Liver (tissue), 9 donors: Measurements from ENCODE around the gene BEND7. TPM values are rescaled to one million over a fixed set of nuclear protein-coding genes. Genes with fewer than 3 reads are reported as not detected.

Source experiments
- DNase-seq: peaks from one replicate; pipeline ENCODE4 v3.0.0-alpha.2; 2017; ENCODE audit warnings: low spot score
- H3K27ac ChIP-seq, 2 donors: one replicate each; pipeline ENCODE4 v1.7.0; 2013; ENCODE audit warnings: inconsistent platforms in 2 of 2, low read length in 2 of 2, control low read depth in 1 of 2, low read depth in 1 of 2, mild to moderate bottlenecking in 1 of 2
- H3K27me3 ChIP-seq, 4 donors: one replicate each; pipeline versions ENCODE4 v1.6.1 to v1.7.0; 2013; ENCODE audit warnings: low read length in 3 of 4, inconsistent platforms in 1 of 4, mild to moderate bottlenecking in 1 of 4, moderate library complexity in 1 of 4; ENCODE audit not compliant: control insufficient read depth in 4 of 4, insufficient read depth in 4 of 4
- H3K36me3 ChIP-seq, 4 donors: one replicate each; pipeline versions ENCODE4 v1.6.1 to v1.7.0; 2013; ENCODE audit warnings: low read length in 3 of 4, mild to moderate bottlenecking in 3 of 4, low read depth in 1 of 4, moderate library complexity in 1 of 4; ENCODE audit not compliant: control insufficient read depth in 4 of 4, insufficient read depth in 3 of 4
- H3K4me1 ChIP-seq, 4 donors: one replicate each; pipeline versions ENCODE4 v1.6.1 to v1.7.0; 2013; ENCODE audit warnings: low read length in 3 of 4, mild to moderate bottlenecking in 3 of 4, moderate library complexity in 1 of 4; ENCODE audit not compliant: control insufficient read depth in 4 of 4, insufficient read depth in 4 of 4
- H3K4me3 ChIP-seq, 3 donors: one replicate each; pipeline versions ENCODE4 v1.6.1 to v1.7.0; 2013; ENCODE audit warnings: low read length in 3 of 3, control low read depth in 1 of 3, low read depth in 1 of 3, mild to moderate bottlenecking in 1 of 3
- H3K9ac ChIP-seq, 2 donors: one replicate each; pipeline ENCODE4 v1.7.0; 2013; ENCODE audit warnings: low read length in 2 of 2, mild to moderate bottlenecking in 2 of 2, moderate library complexity in 2 of 2, control low read depth in 1 of 2, low read depth in 1 of 2
- H3K9me3 ChIP-seq, 4 donors: one replicate each; pipeline versions ENCODE4 v1.6.1 to v1.7.0; 2013; ENCODE audit warnings: low read length in 3 of 4; ENCODE audit not compliant: control insufficient read depth in 4 of 4
- ATF3 ChIP-seq: IDR thresholded peaks from 2 replicates; pipeline ENCODE4 v1.6.1; 2016; ENCODE audit warnings: antibody characterized with exemption
- CTCF ChIP-seq: fragments of 150-350 bp; IDR thresholded peaks from 2 replicates; pipeline ENCODE4 v1.5.1; 2017; ENCODE audit warnings: improper control_type of control experiment, low read depth, low read length; ENCODE audit not compliant: missing input control
- FOXA1 ChIP-seq: IDR thresholded peaks from 2 replicates; pipeline ENCODE4 v1.6.1; 2016; ENCODE audit warnings: antibody characterized with exemption
- FOXA2 ChIP-seq: IDR thresholded peaks from 2 replicates; pipeline ENCODE4 v1.6.1; 2016; ENCODE audit warnings: antibody characterized with exemption
- GABPA ChIP-seq, 2 donors: IDR thresholded peaks in 1 of 2; conservative IDR thresholded peaks in 1 of 2; 2 replicates each; pipeline ENCODE4 v1.6.1; 2016; ENCODE audit warnings: antibody characterized with exemption in 2 of 2, mild to moderate bottlenecking in 1 of 2, moderate library complexity in 1 of 2
- HNF4A ChIP-seq, 2 donors: conservative IDR thresholded peaks; 2 replicates each; pipeline ENCODE4 v1.6.1; 2016; ENCODE audit warnings: antibody characterized with exemption in 2 of 2, mild to moderate bottlenecking in 2 of 2
- HNF4G ChIP-seq: IDR thresholded peaks from 2 replicates; pipeline ENCODE4 v1.6.1; 2016; ENCODE audit warnings: antibody characterized with exemption
- JUND ChIP-seq, 2 donors: IDR thresholded peaks; 2 replicates each; pipeline ENCODE4 v1.6.1; 2016; ENCODE audit warnings: antibody characterized with exemption in 2 of 2
- NR2F2 ChIP-seq: IDR thresholded peaks from 2 replicates; pipeline ENCODE4 v1.6.1; 2016; ENCODE audit warnings: antibody characterized with exemption
- RAD21 ChIP-seq, 2 donors: IDR thresholded peaks; 2 replicates each; pipeline ENCODE4 v1.6.1; 2016; ENCODE audit warnings: antibody characterized with exemption in 2 of 2, mild to moderate bottlenecking in 2 of 2
- REST ChIP-seq: IDR thresholded peaks from 2 replicates; pipeline ENCODE4 v1.6.1; 2016; ENCODE audit warnings: antibody characterized with exemption, mild to moderate bottlenecking
- RXRA ChIP-seq, 2 donors: IDR thresholded peaks; 2 replicates each; pipeline ENCODE4 v1.6.1; 2017 to 2018; ENCODE audit warnings: antibody characterized with exemption in 2 of 2, mild to moderate bottlenecking in 1 of 2
- SP1 ChIP-seq: IDR thresholded peaks from 2 replicates; pipeline ENCODE4 v1.6.1; 2018; ENCODE audit warnings: antibody characterized with exemption, mild to moderate bottlenecking
- TAF1 ChIP-seq: conservative IDR thresholded peaks from 2 replicates; pipeline ENCODE4 v1.6.1; 2016; ENCODE audit warnings: antibody characterized with exemption, mild to moderate bottlenecking
- YY1 ChIP-seq: IDR thresholded peaks from 2 replicates; pipeline ENCODE4 v1.6.1; 2016; ENCODE audit warnings: antibody characterized with exemption, mild to moderate bottlenecking
- WGBS: extraction: QIAGEN DNeasy Blood & Tissue Kit; methylation state at CpG from one replicate; pipeline ENCODE4 v1.1.7; 2013; 5-methylcytosine and 5-hydroxymethylcytosine counted together
- polyA plus RNA-seq, 2 donors: library from polyadenylated mRNA; stranded (reverse) in 1 of 2; unstranded in 1 of 2; fragments of 200-250 nt in 1 of 2; fragments of >200 nt in 1 of 2; fragmentation: Nextera tagmentation in 1 of 2; extraction: Ambion mirVana in 1 of 2; gene quantifications; one replicate each; pipeline versions ENCODE4 v1.2.1 to v1.2.3, GENCODE V29; 2013 to 2015
- total RNA-seq, 2 donors: library from RNA; depleted of rRNA; stranded (reverse); fragments of >200 nt; gene quantifications; one replicate each; pipeline ENCODE4 v1.2.3, GENCODE V29; 2014
- TF ChIP-seq, protein P1 (sequence below): IDR thresholded peaks from 2 replicates; pipeline ENCODE4 v1.6.1; 2016; ENCODE audit warnings: antibody characterized with exemption
- TF ChIP-seq, protein P2 (sequence below): IDR thresholded peaks from 2 replicates; pipeline ENCODE4 v1.6.1; 2016; ENCODE audit warnings: antibody characterized with exemption
- donor health status: healthy.
- donor health status: healthy.
- donor health status: healthy.
- donor health status: healthy.
- donor health status: healthy.

BEND7 gene
- total and polyA plus RNA-seq, 4 donors, result 4.1 to 10.1 (median 5.5) TPM

DNA sequence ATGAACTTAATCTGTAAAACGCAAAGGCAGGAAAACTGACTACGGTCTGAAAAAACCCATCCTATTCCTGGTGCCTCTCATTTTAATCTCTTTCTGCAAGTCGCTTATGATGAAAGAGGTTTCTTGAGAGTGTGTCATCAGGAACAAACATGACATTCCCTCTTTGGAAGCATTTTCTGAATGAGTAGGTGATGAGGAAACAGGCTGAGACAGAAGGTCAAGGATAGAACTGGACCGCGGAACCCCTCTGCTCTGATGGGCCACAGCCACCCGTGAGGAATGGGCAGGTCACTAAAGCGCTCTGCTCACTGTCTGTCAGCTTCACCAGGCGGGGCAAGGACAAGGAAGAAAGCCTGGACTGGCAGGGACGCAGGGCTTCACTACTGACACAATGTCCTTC is 28.6 kb downstream of the BEND7 start:
- no peak for DNase-seq
- Histone ChIP-seq H3K4me1 (no peaks in the 10 kb centered on the region), H3K27ac (no peak overlapping the region), H3K9ac (no peak overlapping the region), H3K9me3 (no peaks in the 10 kb centered on the region), H3K4me3 (no peak overlapping the region), H3K27me3 (no peaks in the 10 kb centered on the region), H3K36me3 (peaks cover 0 to 12% (median 7%) of the 10 kb centered on the region in 4 donors)
- TF ChIP-seq CTCF (no peak), FOXA2 (no peak), SP1 (no peak), HNF4G (no peak), REST (no peak), RAD21 (IDR thresholded peaks at IDR 0.05) (no peak), FOXA1 (no peak), HNF4A (conservative IDR thresholded peaks at IDR 0.05) (no peak), JUND (IDR thresholded peaks at IDR 0.05) (no peak), GABPA (IDR thresholded peaks at IDR 0.05 in 1 of 2, conservative IDR thresholded peaks at IDR 0.05 in 1 of 2) (no peak)
- TF ChIP-seq, protein P1, sequence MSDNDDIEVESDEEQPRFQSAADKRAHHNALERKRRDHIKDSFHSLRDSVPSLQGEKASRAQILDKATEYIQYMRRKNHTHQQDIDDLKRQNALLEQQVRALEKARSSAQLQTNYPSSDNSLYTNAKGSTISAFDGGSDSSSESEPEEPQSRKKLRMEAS, result no peak
- TF ChIP-seq, protein P2, sequence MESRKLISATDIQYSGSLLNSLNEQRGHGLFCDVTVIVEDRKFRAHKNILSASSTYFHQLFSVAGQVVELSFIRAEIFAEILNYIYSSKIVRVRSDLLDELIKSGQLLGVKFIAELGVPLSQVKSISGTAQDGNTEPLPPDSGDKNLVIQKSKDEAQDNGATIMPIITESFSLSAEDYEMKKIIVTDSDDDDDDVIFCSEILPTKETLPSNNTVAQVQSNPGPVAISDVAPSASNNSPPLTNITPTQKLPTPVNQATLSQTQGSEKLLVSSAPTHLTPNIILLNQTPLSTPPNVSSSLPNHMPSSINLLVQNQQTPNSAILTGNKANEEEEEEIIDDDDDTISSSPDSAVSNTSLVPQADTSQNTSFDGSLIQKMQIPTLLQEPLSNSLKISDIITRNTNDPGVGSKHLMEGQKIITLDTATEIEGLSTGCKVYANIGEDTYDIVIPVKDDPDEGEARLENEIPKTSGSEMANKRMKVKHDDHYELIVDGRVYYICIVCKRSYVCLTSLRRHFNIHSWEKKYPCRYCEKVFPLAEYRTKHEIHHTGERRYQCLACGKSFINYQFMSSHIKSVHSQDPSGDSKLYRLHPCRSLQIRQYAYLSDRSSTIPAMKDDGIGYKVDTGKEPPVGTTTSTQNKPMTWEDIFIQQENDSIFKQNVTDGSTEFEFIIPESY, result no peak
- 96% methylated on average over 9 of the region's 9 CpGs for WGBS

DNA sequence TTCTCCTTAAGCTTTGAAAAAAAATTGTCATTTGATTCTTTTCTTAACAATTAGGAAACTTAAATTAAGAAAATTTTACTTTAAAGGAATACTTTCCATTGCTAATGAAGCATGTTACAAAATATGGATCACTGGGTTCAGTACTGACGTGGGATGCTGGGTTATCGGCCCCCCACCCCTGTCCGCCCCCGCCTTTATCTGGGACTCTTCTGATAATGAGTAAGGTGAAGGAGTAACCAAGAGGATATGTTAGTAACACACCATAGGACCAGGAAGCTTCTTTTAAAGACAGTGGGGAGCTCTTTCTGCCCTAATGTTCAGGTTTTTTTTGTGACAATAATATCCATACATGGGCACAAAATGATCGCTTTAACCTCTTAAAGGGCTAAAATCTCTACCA is 29.7 kb downstream of the BEND7 start:
- 97% methylated on average over 5 of the region's 5 CpGs for WGBS
- no peaks in the 10 kb centered on the region for H3K9me3 ChIP-seq
- no peak for TF ChIP-seq JUND (IDR thresholded peaks at IDR 0.05)
- TF ChIP-seq FOXA2, result no peak
- TF ChIP-seq SP1, result no peak
- TF ChIP-seq, protein P2, result no peak
- TF ChIP-seq ATF3, result no peak
- no peak for TF ChIP-seq RAD21 (IDR thresholded peaks at IDR 0.05)
- TF ChIP-seq CTCF, result no peak
- no peak for TF ChIP-seq YY1
- no peak for TF ChIP-seq TAF1
- TF ChIP-seq RXRA (IDR thresholded peaks at IDR 0.05), result no peak
- TF ChIP-seq HNF4A (conservative IDR thresholded peaks at IDR 0.05), result no peak
- TF ChIP-seq, protein P1, result no peak
- TF ChIP-seq HNF4G, result no peak
- no peak for TF ChIP-seq NR2F2
- no peak for TF ChIP-seq FOXA1
- TF ChIP-seq GABPA (IDR thresholded peaks at IDR 0.05 in 1 of 2, conservative IDR thresholded peaks at IDR 0.05 in 1 of 2), result no peak
- no peak overlapping the region for H3K27ac ChIP-seq
- H3K9ac ChIP-seq, result no peak overlapping the region
- no peak overlapping the region for H3K4me3 ChIP-seq
- H3K36me3 ChIP-seq, result peaks cover 0 to 16% (median 7%) of the 10 kb centered on the region in 4 donors
- DNase-seq, result no peak
- no peaks in the 10 kb centered on the region for H3K27me3 ChIP-seq
- no peaks in the 10 kb centered on the region for H3K4me1 ChIP-seq
